IMR-90 (cell line): Measurements from ENCODE around the gene ABCB9. TPM values are rescaled to one million over a fixed set of nuclear protein-coding genes. Genes with fewer than 3 reads are reported as not detected.

ENCODE experiments used
- ATAC-seq: fragments of 200-7000 bp; cut with Tn5 transposase; 2 replicates; pipeline ENCODE4 v1.9.1; 2020; ENCODE audit warnings: low read depth, mild to moderate bottlenecking, moderate library complexity
- BruUV-seq: library from RNA; stranded (reverse); fragments of 400-500 nt; replicated peaks from 2 replicates; lab custom pipeline; 2021; lab: Mats Ljungman, UMichigan
- CTCF ChIA-PET: fragments of 300-600 bp; formaldehyde crosslinking; extraction: SDS; loops from one replicate; lab custom pipeline; 2021; ENCODE audit warnings: antibody characterized with exemption; lab: Yijun Ruan, JAX
- POLR2A ChIA-PET: fragments of 300-600 bp; sonication (Branson Sonifier 250); formaldehyde crosslinking; loops from one replicate; lab custom pipeline; 2022; ENCODE audit warnings: antibody characterized with exemption; ENCODE audit not compliant: unreplicated experiment; lab: Charles Lee
- DNase-seq: peaks from one replicate; pipeline ENCODE4 v3.0.0; 2013
- H2AFZ ChIP-seq: replicated peaks from 2 replicates; pipeline ENCODE3; 2013; ENCODE audit warnings: low read length, mild to moderate bottlenecking; ENCODE audit not compliant: poor library complexity
- H2AK5ac ChIP-seq: 2 replicates; pipeline ENCODE4 v1.6.1; 2013; ENCODE audit warnings: low read depth, low read length, inconsistent platforms
- H2AK9ac ChIP-seq: replicated peaks from 2 replicates; pipeline ENCODE3; 2013; ENCODE audit warnings: mild to moderate bottlenecking, low read depth, low read length, moderate library complexity; ENCODE audit not compliant: poor library complexity
- H2BK120ac ChIP-seq: 2 replicates; pipeline ENCODE4 v1.6.1; 2013; ENCODE audit warnings: low read depth, low read length, inconsistent platforms
- H2BK15ac ChIP-seq: 3 replicates; pipeline ENCODE4 v1.6.1; 2013; ENCODE audit warnings: low read depth, low read length, inconsistent platforms
- H2BK20ac ChIP-seq: 2 replicates; pipeline ENCODE4 v1.6.1; 2013; ENCODE audit warnings: low read depth, mild to moderate bottlenecking, inconsistent platforms, low read length, moderate library complexity
- H2BK5ac ChIP-seq: 2 replicates; pipeline ENCODE4 v1.6.1; 2013; ENCODE audit warnings: mild to moderate bottlenecking, low read depth, low read length, inconsistent platforms; ENCODE audit not compliant: poor library complexity, severe bottlenecking
- H3K14ac ChIP-seq: replicated peaks from 2 replicates; pipeline ENCODE4 v1.6.1; 2013; ENCODE audit warnings: low read depth, low read length, inconsistent platforms
- H3K18ac ChIP-seq: 2 replicates; pipeline ENCODE4 v1.6.1; 2013; ENCODE audit warnings: low read depth, low read length, control low read depth
- H3K23ac ChIP-seq: 2 replicates; pipeline ENCODE4 v1.6.1; 2013; ENCODE audit warnings: low read depth, low read length, inconsistent platforms
- H3K27ac ChIP-seq: 2 replicates; pipeline ENCODE4 v1.5.1; 2013; ENCODE audit warnings: mild to moderate bottlenecking, control low read depth, low read length; ENCODE audit not compliant: insufficient read depth
- H3K27me3 ChIP-seq: 2 replicates; pipeline ENCODE4 v1.6.1; 2013; ENCODE audit warnings: low read length; ENCODE audit not compliant: control insufficient read depth, insufficient read depth
- H3K36me3 ChIP-seq: 2 replicates; pipeline ENCODE4 v1.6.1; 2013; ENCODE audit warnings: low read length, mixed read lengths; ENCODE audit not compliant: control insufficient read depth, insufficient read depth
- H3K4ac ChIP-seq: 2 replicates; pipeline ENCODE4 v1.6.1; 2013; ENCODE audit warnings: low read depth, low read length, inconsistent platforms
- H3K4me1 ChIP-seq: 2 replicates; pipeline ENCODE4 v1.6.1; 2013; ENCODE audit warnings: low read length, mixed read lengths; ENCODE audit not compliant: control insufficient read depth, insufficient read depth
- H3K4me2 ChIP-seq: 2 replicates; pipeline ENCODE4 v1.6.1; 2013; ENCODE audit warnings: low read depth, mild to moderate bottlenecking, control low read depth, low read length, moderate library complexity
- H3K4me3 ChIP-seq: 2 replicates; pipeline ENCODE4 v1.5.1; 2013; ENCODE audit warnings: low read depth, mild to moderate bottlenecking, control low read depth, low read length, moderate library complexity; ENCODE audit not compliant: insufficient read depth
- H3K56ac ChIP-seq: 2 replicates; pipeline ENCODE4 v1.6.1; 2013; ENCODE audit warnings: low read length, inconsistent platforms; ENCODE audit not compliant: insufficient read depth; ENCODE audit errors: extremely low read depth
- H3K79me1 ChIP-seq, 2 experiments: 2 replicates each; pipeline ENCODE4 v1.6.1; 2013; ENCODE audit warnings: low read length in 2 of 2, inconsistent platforms in 1 of 2, low read depth in 1 of 2
- H3K9ac ChIP-seq: 2 replicates; pipeline ENCODE4 v1.6.1; 2013; ENCODE audit warnings: low read depth, low read length, control low read depth
- H3K9me1 ChIP-seq: 2 replicates; pipeline ENCODE4 v1.6.1; 2013; ENCODE audit warnings: low read length, inconsistent platforms; ENCODE audit not compliant: insufficient read depth
- H3K9me3 ChIP-seq: 2 replicates; pipeline ENCODE4 v1.6.1; 2013; ENCODE audit warnings: low read length; ENCODE audit not compliant: control insufficient read depth, insufficient read depth
- H4K20me1 ChIP-seq: 2 replicates; pipeline ENCODE4 v1.6.1; 2013; ENCODE audit warnings: low read length, inconsistent platforms; ENCODE audit not compliant: insufficient read depth
- H4K5ac ChIP-seq: 2 replicates; pipeline ENCODE4 v1.6.1; 2013; ENCODE audit warnings: mild to moderate bottlenecking, low read depth, low read length, control low read depth
- H4K8ac ChIP-seq, 2 experiments: 2 replicates each; pipeline ENCODE4 v1.6.1; 2013; ENCODE audit warnings: low read depth in 2 of 2, low read length in 2 of 2, control low read depth in 1 of 2, inconsistent platforms in 1 of 2
- H4K91ac ChIP-seq: 2 replicates; pipeline ENCODE4 v1.6.1; 2013; ENCODE audit warnings: low read depth, low read length, inconsistent platforms; ENCODE audit not compliant: insufficient read depth
- BHLHE40 ChIP-seq: fragments of 150-350 bp; IDR thresholded peaks from 2 replicates; pipeline ENCODE4 v1.6.1; 2016; ENCODE audit warnings: mild to moderate bottlenecking, low read depth, low read length
- CEBPB ChIP-seq: IDR thresholded peaks from 2 replicates; pipeline ENCODE4 v1.6.1; 2012; ENCODE audit warnings: low read depth, low read length, improper control_type of control experiment
- CHD1 ChIP-seq: IDR thresholded peaks from 2 replicates; pipeline ENCODE4 v1.6.1; 2012; ENCODE audit warnings: low read depth, low read length, improper control_type of control experiment
- FOS ChIP-seq: fragments of 150-350 bp; IDR thresholded peaks from 2 replicates; pipeline ENCODE4 v1.6.1; 2016; ENCODE audit warnings: low read depth, low read length
- MAFK ChIP-seq: IDR thresholded peaks from 2 replicates; pipeline ENCODE4 v1.6.1; 2012; ENCODE audit warnings: low read depth, low read length, improper control_type of control experiment
- MAZ ChIP-seq: IDR thresholded peaks from 2 replicates; pipeline ENCODE4 v1.6.1; 2012; ENCODE audit warnings: low read depth, mild to moderate bottlenecking, low read length, improper control_type of control experiment, moderate library complexity, borderline replicate concordance
- NFE2L2 ChIP-seq: fragments of 150-350 bp; IDR thresholded peaks from 2 replicates; pipeline ENCODE4 v1.6.1; 2016; ENCODE audit warnings: low read depth, mild to moderate bottlenecking, low read length
- POLR2A ChIP-seq: IDR thresholded peaks from 2 replicates; pipeline ENCODE4 v1.6.1; 2012; ENCODE audit warnings: mild to moderate bottlenecking, low read depth, low read length
- RAD21 ChIP-seq: IDR thresholded peaks from 2 replicates; pipeline ENCODE4 v1.6.1; 2012; ENCODE audit warnings: low read length, improper control_type of control experiment
- RFX5 ChIP-seq: IDR thresholded peaks from 2 replicates; pipeline ENCODE4 v1.8.0; 2012; ENCODE audit warnings: low read depth, mild to moderate bottlenecking, low read length, moderate library complexity
- SMC3 ChIP-seq: fragments of 150-350 bp; IDR thresholded peaks from 2 replicates; pipeline ENCODE4 v1.6.1; 2016; ENCODE audit warnings: low read depth, mild to moderate bottlenecking, antibody characterized with exemption, low read length, moderate library complexity
- WGBS, 2 experiments: methylation state at CpG; one replicate each; pipeline versions ENCODE4 v1.1.5 to v1.1.7; 2013; ENCODE audit warnings: missing lambda C conversion rate in 2 of 2; ENCODE audit not compliant: insufficient read length in 1 of 2; ENCODE audit errors: extremely low coverage in 2 of 2; 5-methylcytosine and 5-hydroxymethylcytosine counted together
- dilution Hi-C: fragments of 300-500 bp; cut with HindIII; formaldehyde crosslinking; loops from one replicate; pipeline ENCODE4 v1.14.3; 2018; ENCODE audit warnings: low sequenced_read_pairs; ENCODE audit not compliant: unreplicated experiment
- in situ Hi-C: fragments of 300-500 bp; cut with MboI; formaldehyde crosslinking; loops from 3 replicates; pipeline ENCODE4 v1.14.3; 2019; ENCODE audit warnings: low sequenced_read_pairs, inconsistent platforms, mixed read lengths
- intact Hi-C: fragments of 100-400 bp; cut with micrococcal nuclease; formaldehyde crosslinking; loops from 2 replicates; pipeline ENCODE4 v1.10.0; 2022
- polyA plus RNA-seq, 3 experiments: library from polyadenylated mRNA; depleted of rRNA; stranded (reverse); fragments of >200 nt; gene quantifications; 2 replicates each; pipeline ENCODE4 v1.2.3, GENCODE V29; 2012; ENCODE audit warnings: low replicate concordance in 1 of 3
- total RNA-seq: library from RNA; depleted of rRNA; stranded (reverse); fragments of >200 nt; gene quantifications from 2 replicates; pipeline ENCODE4 v1.2.3, GENCODE V29; 2012
- TF ChIP-seq, protein P1 (sequence below): fragments of 150-350 bp; IDR thresholded peaks from 2 replicates; pipeline ENCODE4 v1.6.1; 2016; ENCODE audit warnings: low read depth, mild to moderate bottlenecking, low read length, moderate library complexity, borderline replicate concordance
- TF ChIP-seq, protein P2 (sequence below): fragments of 150-350 bp; IDR thresholded peaks from 2 replicates; pipeline ENCODE4 v1.6.1; 2017; ENCODE audit warnings: mild to moderate bottlenecking, antibody characterized with exemption, low read length, low read depth
- TF ChIP-seq, protein P3 (sequence below): conservative IDR thresholded peaks from 2 replicates; pipeline ENCODE4 v1.5.1; 2012; ENCODE audit warnings: mild to moderate bottlenecking, low read depth, low read length, improper control_type of control experiment

ABCB9 gene
- total and polyA plus RNA-seq, 2 of the 4 experiments (the other 2 are of a cell fraction): 5.6 to 8.3 TPM

DNA sequence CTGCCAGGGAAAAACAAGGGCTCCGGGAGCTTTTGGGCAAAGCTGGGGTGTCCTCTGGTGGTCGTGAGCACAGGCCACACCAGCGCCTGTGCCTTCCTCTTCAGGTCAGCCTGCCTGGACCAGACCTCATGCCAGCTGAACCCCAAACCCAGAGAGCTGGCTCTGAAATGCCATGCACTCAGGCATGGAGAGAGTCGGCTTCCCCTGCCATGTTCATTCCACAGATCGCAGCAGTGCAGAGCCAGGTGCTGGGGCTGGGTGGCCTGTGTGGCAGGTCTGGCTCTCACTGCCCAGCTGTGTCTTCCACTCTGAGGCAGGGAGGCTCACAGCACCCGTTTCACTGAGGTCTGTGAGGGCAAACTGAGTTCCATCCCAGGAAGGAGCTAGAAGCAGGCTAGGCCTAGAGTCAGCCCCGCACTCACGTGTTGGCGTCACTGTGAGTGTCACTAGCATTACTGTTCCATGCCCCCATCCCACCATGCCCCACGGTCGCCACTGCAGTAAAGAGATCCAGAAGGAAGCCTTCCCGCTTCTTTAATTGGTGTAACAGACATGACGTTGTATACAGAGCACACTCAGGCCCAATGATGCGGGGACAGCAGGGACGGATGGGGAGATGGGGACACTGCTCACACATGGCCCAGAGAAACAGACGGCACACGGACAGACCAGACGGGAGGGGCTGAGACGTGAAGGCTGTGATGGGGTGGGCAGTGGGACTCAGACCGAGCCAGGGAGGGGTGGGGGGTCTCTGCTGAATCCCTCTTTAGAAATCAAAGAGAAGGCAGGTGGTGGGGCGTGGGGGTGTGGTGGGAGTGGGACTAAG is 16.9 kb upstream of the ABCB9 start:
- Histone ChIP-seq H2BK20ac (no peak overlapping the region), H3K4me3 (no peak overlapping the region), H3K18ac (no peak overlapping the region), H3K36me3 (peaks cover 36% of the 10 kb centered on the region), H3K56ac (no peak overlapping the region), H2AK9ac (peak overlapping the region; percentile 37), H3K9me1 (peaks cover 21% of the 10 kb centered on the region; the same call in 1 of the 2 replicates), H4K5ac (no peak overlapping the region), H3K23ac (0 out of 2 replicates have a peak overlapping the region, but pooled peaks have one; percentile 32), H2AFZ (no peak overlapping the region), H2BK120ac (no peak overlapping the region), H2AK5ac (peak overlapping the region; percentile 10; the same call in 1 of the 2 replicates), H3K79me1 (peaks cover 14 to 50% of the 10 kb centered on the region in 2 experiments; a peak in 3 of 4 replicates), H2BK5ac (peak overlapping the region; percentile 10), H3K4me1 (peaks cover 27% of the 10 kb centered on the region), H4K91ac (no peak overlapping the region), H3K4me2 (no peak overlapping the region; the same call in 1 of the 2 replicates), H3K9me3 (no peaks in the 10 kb centered on the region), H3K14ac (no peak overlapping the region), H3K9ac (no peak overlapping the region), H4K8ac (peak overlapping the region in 1 of 2 experiments; percentile 14; a peak in 2 of 4 replicates), H4K20me1 (peaks cover 15% of the 10 kb centered on the region), H3K4ac (peak overlapping the region; percentile 31; the same call in 1 of the 2 replicates), H3K27me3 (no peaks in the 10 kb centered on the region), H2BK15ac (no peak overlapping the region), H3K27ac (no peak overlapping the region)
- ATAC-seq: no peak
- in situ Hi-C loops: loop anchor here (10.0 kb wide), 1 partner anchor 162 kb away; no protein-coding TSS in a partner anchor
- intact Hi-C loops: no loop called here
- POLR2A ChIA-PET: no interaction called here
- CTCF ChIA-PET: interaction anchor here (1.1 kb wide), 1 partner anchor 121 kb away, joined by 3 read pairs; no protein-coding TSS in a partner anchor
- DNase-seq: no peak
- 78% methylated on average over 11 of the region's 21 CpGs; no CpG with 5 or more reads in 1 of the 2 experiments for WGBS, 2 experiments
- dilution Hi-C loops: loop anchor here (25.0 kb wide), 1 partner anchor 254 kb away; the partner anchor contains the start of genes MPHOSPH9 and MTRFR
- BruUV-seq: no TSS peak
- no peak for TF ChIP-seq MAZ
- no peak for TF ChIP-seq SMC3
- no peak for TF ChIP-seq NFE2L2
- TF ChIP-seq, protein P1, sequence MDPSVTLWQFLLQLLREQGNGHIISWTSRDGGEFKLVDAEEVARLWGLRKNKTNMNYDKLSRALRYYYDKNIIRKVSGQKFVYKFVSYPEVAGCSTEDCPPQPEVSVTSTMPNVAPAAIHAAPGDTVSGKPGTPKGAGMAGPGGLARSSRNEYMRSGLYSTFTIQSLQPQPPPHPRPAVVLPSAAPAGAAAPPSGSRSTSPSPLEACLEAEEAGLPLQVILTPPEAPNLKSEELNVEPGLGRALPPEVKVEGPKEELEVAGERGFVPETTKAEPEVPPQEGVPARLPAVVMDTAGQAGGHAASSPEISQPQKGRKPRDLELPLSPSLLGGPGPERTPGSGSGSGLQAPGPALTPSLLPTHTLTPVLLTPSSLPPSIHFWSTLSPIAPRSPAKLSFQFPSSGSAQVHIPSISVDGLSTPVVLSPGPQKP: no peak
- TF ChIP-seq RAD21: no peak
- TF ChIP-seq, protein P2, sequence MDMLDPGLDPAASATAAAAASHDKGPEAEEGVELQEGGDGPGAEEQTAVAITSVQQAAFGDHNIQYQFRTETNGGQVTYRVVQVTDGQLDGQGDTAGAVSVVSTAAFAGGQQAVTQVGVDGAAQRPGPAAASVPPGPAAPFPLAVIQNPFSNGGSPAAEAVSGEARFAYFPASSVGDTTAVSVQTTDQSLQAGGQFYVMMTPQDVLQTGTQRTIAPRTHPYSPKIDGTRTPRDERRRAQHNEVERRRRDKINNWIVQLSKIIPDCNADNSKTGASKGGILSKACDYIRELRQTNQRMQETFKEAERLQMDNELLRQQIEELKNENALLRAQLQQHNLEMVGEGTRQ: no peak
- TF ChIP-seq RFX5: no peak
- TF ChIP-seq CHD1: no peak
- TF ChIP-seq POLR2A: no peak
- TF ChIP-seq MAFK: no peak
- TF ChIP-seq, protein P3, sequence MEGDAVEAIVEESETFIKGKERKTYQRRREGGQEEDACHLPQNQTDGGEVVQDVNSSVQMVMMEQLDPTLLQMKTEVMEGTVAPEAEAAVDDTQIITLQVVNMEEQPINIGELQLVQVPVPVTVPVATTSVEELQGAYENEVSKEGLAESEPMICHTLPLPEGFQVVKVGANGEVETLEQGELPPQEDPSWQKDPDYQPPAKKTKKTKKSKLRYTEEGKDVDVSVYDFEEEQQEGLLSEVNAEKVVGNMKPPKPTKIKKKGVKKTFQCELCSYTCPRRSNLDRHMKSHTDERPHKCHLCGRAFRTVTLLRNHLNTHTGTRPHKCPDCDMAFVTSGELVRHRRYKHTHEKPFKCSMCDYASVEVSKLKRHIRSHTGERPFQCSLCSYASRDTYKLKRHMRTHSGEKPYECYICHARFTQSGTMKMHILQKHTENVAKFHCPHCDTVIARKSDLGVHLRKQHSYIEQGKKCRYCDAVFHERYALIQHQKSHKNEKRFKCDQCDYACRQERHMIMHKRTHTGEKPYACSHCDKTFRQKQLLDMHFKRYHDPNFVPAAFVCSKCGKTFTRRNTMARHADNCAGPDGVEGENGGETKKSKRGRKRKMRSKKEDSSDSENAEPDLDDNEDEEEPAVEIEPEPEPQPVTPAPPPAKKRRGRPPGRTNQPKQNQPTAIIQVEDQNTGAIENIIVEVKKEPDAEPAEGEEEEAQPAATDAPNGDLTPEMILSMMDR: no peak
- TF ChIP-seq BHLHE40: no peak
- no peak for TF ChIP-seq CEBPB
- no peak for TF ChIP-seq FOS
